ENCODE measurements around the gene PPM1H.
"Not testable (repeated sequence)": the region's sequence is repeated elsewhere in the genome, so short reads cannot be mapped to it uniquely, and the experiment has no call there.

Gene PPM1H

GRCh38 chr12:62738105-62738504, 196.8 kb downstream of the PPM1H start:
- DNase-seq (ENCODE audit: low read depth in 2 of 3, low spot score in 2 of 3): no peak

GRCh38 chr12:62737615-62738014, 197.3 kb downstream of the PPM1H start:
- DNase-seq (ENCODE audit: low read depth in 2 of 3, low spot score in 2 of 3): no peak

GRCh38 chr12:62737188-62737587, 197.8 kb downstream of the PPM1H start:
- no peak for DNase-seq (ENCODE audit: low read depth in 2 of 3, low spot score in 2 of 3)

GRCh38 chr12:62736596-62736995, 198.4 kb downstream of the PPM1H start:
- DNase-seq (ENCODE audit: low read depth in 2 of 3, low spot score in 2 of 3): no peak

GRCh38 chr12:62732861-62733427, 202.0 kb downstream of the PPM1H start:
- no peak for DNase-seq (ENCODE audit: low read depth in 2 of 3, low spot score in 2 of 3)

GRCh38 chr12:62731055-62731820, 203.7 kb downstream of the PPM1H start:
- DNase-seq (ENCODE audit: low read depth in 2 of 3, low spot score in 2 of 3): no peak

- no peak for DNase-seq (ENCODE audit: low read depth in 2 of 3, low spot score in 2 of 3)
These were observed 204.3 kb downstream of the PPM1H start for GRCh38 chr12:62730649-62731048.

GRCh38 chr12:62729579-62730544, 205.1 kb downstream of the PPM1H start:
- not testable (repeated sequence) for DNase-seq (ENCODE audit: low read depth in 2 of 3, low spot score in 2 of 3)

GRCh38 chr12:62728741-62729140, 206.2 kb downstream of the PPM1H start:
- no peak for DNase-seq (ENCODE audit: low read depth in 2 of 3, low spot score in 2 of 3)

GRCh38 chr12:62726471-62726980, 208.4 kb downstream of the PPM1H start:
- DNase-seq (ENCODE audit: low read depth in 2 of 3, low spot score in 2 of 3): no peak

GRCh38 chr12:62725781-62726180, 209.2 kb downstream of the PPM1H start:
- no peak for DNase-seq (ENCODE audit: low read depth in 2 of 3, low spot score in 2 of 3)

- DNase-seq (ENCODE audit: low read depth in 2 of 3, low spot score in 2 of 3): no peak
These were observed 210.0 kb downstream of the PPM1H start for GRCh38 chr12:62724947-62725451.

GRCh38 chr12:62724285-62724684, 210.7 kb downstream of the PPM1H start:
- DNase-seq (ENCODE audit: low read depth in 2 of 3, low spot score in 2 of 3): no peak

GRCh38 chr12:62722971-62723680, 211.8 kb downstream of the PPM1H start:
- DNase-seq (ENCODE audit: low read depth in 2 of 3, low spot score in 2 of 3): no peak

GRCh38 chr12:62720661-62721330, 214.2 kb downstream of the PPM1H start:
- DNase-seq (ENCODE audit: low read depth in 2 of 3, low spot score in 2 of 3): no peak

- DNase-seq (ENCODE audit: low read depth in 2 of 3, low spot score in 2 of 3): no peak
These were observed 214.9 kb downstream of the PPM1H start for GRCh38 chr12:62720025-62720424.

GRCh38 chr12:62718762-62719426, 216.1 kb downstream of the PPM1H start:
- no peak for DNase-seq (ENCODE audit: low read depth in 2 of 3, low spot score in 2 of 3)

- no peak for DNase-seq (ENCODE audit: low read depth in 2 of 3, low spot score in 2 of 3)
These were observed 217.3 kb downstream of the PPM1H start for GRCh38 chr12:62717643-62718042.

GRCh38 chr12:62716866-62717525, 218.0 kb downstream of the PPM1H start:
- no peak for DNase-seq (ENCODE audit: low read depth in 2 of 3, low spot score in 2 of 3)
